Mucosa of gallbladder (tissue), 1 donor: ENCODE measurements around the gene NRARP. TPM values are rescaled to one million over a fixed set of nuclear protein-coding genes. Genes with fewer than 3 reads are reported as not detected.

ENCODE experiments used
- DNase-seq: peaks from one replicate; pipeline ENCODE4 v3.0.0-alpha.2; 2020; ENCODE audit warnings: low spot score
- total RNA-seq: library from RNA; stranded (reverse); gene quantifications from one replicate; pipeline ENCODE4 v1.2.1, GENCODE V29; 2021
- donor health status: DM: no; HTN: no; CAD: no.

The NRARP gene
- total RNA-seq, 1 donor from 2014 or later, result 124 TPM

DNA sequence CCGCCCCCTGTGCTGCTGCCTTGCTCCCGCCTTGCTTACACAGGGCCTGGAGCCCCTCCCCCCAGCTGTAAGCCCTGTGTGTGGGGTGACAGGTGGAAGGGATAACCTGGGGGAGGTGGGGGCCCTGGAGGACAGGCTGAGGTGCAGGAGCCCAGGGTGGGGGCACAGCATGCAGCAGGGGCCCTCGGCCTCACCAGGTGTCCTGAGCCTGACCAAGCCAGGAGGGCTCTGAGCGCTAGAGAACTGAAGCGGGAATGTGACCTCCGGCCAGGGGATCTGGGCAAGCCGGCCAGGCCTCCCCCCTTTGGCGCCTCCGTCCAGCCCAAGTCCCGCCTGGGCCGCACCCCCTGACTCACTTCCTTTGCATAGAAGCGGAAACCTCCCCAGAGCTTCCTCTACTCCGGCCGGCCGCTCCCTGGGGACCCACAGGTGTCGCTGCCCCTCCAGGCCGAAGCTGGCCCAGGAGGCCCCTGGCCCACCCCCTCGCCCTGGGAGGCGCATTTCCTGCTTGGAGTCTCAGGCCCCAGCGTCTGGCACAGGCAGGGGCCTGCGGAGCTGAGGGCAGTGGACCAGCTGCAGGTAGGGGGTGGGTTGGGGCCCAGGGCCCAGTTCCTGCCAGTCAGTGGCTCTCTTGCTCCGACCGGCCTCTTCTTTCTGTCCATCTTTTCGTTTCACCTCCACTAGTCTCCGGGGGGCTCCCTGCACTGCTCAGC lies 24.6 kb downstream of the NRARP start, which contains the start of gene TOR4A:
TSS of gene TOR4A (plus strand) at position 398 of the 713 bp plus-strand sequence. CDS start 964 bp downstream, outside the sequence.
- DNase-seq, result peak; percentile 80

DNA sequence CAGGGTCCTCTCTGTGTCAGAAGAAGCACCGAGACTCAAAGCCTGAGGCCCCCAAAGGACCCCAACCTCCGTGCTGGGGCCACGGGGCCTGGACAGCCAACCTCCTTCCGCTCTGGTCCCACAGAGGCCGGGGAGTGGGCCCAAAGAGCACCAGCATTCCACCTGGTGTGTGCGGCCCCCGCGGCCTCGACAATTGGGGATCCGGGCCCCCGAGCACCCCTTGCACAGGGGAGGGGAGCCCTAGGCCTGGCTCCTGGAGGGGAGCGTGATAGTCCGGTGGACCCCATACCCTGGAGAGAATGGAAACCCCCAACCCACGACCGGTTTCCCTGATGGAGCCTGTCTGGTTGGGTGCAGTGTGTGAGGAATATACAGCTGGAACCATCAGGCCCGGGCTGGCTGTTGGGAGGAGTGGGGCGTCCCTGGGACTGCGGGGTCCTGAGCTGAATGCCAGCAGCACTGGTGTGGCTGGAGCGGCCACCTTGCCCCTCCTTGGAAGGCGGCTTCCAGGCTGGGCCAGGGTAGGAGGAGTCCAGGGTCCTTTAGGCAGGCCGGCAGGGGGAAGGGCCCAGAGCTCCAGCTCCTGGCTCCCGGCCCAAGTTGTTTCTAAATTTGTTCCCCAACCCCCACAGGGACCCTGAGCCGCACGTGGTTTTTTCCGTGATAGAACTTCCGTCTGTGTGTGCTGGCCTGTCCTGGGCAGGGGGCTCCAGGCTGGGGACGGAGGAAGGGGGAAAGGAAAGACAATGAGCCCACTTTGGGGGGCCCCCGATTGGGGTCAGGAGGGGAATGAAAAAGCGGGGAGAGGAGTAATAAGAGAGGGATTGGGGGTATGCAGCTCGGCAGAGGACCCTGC lies 25.4 kb downstream of the NRARP start:
- DNase-seq, result peak; percentile 62

DNA sequence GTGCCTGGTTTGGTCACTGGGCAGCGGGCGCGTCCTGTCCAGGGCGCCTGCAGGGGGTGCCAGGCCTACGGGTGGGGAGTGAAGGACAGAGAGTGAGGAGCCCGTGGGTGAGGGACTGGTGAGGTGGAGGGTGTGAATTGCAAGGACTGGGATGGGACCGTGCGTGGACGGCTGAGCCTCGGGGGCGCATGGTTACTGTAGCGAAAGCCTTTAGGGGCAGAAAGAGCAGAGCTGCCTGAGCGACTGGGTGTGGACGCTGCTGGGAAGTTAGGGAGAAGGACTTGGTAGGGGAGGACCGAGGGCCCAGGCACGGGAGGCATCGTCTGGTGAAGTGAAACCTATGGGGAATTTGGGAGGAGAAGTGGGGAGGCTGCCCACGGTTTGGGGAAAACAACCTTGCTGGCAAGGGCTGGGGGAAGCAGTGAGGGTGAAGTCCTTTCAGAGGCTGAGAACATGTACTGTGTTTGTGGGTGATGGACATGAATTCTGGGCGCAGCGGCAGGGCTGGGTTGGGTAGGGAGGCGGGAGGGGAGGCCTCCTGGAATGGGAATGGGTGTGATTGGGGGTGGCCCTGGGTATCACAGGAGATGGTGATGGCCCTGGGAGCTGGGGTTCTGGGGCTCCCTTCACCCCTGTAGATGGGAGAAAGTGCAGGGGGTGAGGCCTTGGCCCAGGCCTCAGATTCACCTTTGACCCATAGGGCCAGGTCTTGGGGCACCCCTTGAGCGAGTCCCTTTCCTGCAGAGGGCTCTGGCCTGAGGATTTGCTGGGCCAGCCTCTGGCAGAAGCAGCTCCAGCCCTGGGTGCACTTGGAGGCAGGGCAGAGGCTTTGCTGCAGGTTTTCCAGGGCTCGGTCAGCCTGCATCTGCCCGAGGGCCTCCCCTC lies 26.2 kb downstream of the NRARP start:
- no peak for DNase-seq

DNA sequence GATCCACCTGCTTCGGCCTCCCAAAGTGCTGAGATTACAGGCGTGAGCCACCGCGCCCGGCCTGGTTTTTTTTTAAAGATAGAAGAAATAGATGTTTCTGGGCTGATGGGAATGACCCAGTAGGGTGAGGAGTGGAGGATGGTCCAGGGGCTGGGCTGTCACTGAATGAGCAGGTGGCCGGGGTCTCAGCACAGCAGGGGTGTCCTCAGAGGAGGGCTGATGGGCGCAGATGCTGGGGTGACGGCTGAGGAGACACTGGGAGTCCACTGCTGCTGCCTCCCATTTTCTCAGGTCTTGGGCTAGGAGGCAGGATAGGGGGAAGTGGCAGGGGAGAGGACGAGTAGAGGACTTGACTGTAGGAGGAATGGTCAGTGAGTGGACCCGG lies 26.9 kb downstream of the NRARP start:
- DNase-seq, result no peak

DNA sequence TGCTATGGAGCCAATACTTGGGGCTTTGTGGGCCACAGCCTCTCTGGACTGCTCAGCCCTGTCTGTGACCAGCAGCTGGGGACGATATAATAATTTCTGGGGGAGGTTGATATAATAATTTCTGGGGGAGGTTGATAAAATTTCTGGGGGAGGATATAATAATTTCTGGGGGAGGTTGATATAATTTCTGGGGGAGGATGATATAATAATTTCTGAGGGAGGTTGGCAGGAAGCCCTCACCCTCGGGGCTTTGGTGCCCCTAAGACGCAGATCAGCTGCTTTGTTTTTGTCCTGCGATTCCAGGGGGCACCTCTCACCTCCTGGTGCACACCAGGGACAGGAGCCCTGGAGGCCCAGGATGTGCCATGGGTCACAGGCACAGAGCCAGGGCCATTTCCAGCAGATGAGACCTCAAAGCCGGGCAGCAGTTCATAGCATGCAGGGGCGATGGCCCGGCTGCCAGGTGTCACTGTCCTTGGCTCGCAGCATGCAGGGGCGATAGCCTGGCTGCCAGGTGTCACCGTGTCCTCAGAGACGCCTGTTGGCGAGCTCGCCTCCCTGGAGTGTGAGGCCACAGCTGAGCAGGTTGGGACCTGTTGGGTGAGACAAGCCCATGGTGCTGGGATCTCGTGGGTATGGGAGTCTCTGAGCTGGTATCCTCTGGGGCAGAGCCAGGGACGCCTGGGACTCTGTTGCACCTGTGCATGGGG lies 28.3 kb downstream of the NRARP start:
- DNase-seq, result no peak

DNA sequence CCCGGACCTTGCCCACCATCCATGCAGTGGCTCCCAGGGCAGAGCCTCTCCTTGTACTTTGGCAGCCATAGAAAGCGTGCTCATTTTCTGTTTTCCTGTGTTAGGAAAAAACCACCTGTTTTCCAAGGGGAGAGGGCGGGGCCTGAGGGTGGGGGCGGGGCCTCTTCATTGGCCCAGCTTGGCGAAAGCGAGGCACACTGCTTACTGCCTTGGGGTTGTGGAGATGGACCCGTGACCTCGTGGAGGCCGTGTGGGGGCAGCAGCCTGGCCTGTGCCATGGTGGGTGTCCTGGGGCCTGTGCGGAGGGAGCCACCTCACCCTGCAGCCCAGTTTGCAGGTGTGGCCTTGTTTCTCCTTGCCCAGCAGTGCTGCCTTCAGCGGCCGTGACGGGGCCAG lies 29.0 kb downstream of the NRARP start:
- DNase-seq, result no peak

DNA sequence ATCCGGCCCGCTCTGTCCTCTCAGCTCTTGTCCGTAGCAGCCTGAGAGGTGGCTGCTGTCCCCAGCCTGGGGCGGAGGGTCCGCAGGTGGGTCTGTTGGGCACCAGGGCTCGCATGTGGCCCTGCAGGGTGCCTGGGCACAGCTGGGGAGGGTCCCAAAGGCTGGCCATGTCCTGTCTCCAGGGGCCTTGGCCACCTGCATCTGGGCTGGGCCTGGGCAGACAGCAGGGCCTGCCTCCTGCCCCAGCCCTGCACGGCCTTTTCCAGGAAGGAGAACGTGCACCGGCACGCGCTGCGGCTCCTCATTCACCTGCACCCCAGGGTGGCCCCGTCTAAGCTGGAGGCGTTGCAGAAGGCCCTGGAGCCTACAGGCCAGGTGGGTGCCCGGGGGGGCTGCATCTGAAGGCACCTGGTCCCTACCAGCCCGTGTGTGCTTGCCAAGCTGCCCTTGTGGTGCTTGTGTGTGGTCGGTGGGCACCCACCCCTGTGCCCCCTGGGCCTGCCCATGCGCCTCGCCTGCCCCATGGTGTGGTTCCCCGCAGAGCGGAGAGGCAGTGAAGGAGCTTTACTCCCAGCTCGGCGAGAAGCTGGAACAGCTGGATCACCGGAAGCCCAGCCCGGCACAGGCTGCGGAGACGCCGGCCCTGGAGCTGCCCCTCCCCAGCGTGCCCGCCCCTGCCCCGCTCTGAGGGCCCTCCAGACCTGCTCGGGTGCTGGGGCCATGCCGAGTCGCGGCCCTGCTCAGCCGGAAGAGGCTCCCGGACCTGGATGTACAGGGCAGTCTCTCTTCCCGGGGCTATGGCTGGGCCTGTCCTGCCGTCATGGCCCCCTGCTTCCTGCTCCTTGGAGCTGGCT lies 29.6 kb downstream of the NRARP start:
- DNase-seq, result no peak

DNA sequence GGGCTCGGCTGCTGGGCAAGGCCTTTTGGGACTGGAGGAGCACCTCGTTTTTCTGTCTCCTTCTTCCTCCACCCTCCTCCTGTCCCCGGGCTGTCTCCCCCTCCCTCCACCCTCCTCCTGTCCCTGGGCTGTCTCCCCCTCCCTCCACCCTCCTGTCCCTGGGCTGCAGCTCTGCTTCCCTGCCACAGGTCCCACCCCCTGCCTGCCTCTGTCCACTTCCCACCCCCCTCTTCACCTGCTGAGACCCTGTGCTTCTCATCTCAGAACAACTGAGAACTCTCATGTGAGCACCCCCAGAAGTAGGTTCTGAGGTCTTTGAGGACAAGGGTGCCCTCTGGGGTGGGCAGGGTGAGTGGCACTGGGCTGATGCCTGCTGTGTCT lies 30.4 kb downstream of the NRARP start:
- DNase-seq, result no peak

DNA sequence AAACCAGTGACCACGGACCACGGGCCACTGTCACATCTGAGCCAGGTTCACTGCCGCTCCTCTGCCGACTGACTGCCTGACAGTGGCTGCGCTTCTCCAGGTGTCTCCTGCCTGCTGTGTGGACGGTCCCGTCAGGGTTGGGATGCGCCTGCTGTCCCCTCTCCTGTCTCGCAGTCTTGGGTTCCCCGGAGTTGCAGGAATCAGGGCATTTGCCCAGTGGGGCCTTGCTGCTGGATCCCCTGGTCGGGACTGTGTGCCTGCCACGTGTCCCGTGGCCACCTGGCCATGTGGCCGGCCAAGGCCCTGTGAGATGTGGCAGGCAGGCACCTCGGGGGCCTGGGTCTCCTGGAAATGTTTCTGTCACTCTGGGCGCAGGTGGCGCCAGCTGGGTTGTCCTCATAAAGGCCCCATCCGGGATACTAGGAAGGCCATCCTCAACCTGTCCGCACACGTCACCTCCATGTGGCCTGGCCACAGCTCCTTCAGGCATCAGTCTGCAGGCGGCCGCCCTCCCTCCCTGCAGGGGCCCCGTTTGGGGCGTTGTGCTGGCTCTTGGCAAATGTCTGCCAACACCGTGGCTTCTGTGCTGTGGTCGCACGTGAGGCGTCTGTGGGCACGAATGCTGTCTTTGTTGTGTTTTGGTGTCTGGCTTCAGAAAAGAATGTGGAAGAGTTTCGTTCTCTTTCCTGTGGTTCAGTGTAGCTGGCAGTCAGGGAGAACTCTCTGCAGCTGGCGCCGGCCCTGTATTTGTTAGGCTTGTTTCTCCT lies 31.0 kb downstream of the NRARP start:
- no peak for DNase-seq

DNA sequence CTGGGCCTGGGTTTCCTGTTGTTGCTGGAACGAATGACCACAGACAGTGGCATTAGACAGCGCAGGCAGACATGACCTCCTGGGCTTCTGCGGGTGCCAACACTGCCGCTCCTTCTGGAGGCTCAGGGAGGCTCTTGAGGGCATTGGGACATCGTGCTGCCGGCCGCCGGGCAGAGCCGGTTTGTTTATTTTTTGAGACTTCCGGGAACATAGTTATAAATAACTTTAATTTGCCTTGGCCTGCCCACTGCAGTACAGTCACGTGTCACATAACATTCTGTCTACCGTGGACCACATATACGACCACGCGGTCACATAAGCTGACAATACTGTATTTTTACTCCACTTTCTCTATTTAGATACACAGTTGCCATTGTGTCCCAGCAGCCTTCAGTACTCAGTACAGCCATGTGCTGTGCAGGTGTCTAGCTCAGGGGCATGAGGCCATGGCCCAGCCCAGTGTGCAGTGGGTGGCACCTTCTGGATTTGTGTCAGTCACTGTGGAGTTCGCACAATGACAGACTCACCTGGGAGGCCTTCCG lies 32.8 kb downstream of the NRARP start:
- peak; percentile 68 for DNase-seq

DNA sequence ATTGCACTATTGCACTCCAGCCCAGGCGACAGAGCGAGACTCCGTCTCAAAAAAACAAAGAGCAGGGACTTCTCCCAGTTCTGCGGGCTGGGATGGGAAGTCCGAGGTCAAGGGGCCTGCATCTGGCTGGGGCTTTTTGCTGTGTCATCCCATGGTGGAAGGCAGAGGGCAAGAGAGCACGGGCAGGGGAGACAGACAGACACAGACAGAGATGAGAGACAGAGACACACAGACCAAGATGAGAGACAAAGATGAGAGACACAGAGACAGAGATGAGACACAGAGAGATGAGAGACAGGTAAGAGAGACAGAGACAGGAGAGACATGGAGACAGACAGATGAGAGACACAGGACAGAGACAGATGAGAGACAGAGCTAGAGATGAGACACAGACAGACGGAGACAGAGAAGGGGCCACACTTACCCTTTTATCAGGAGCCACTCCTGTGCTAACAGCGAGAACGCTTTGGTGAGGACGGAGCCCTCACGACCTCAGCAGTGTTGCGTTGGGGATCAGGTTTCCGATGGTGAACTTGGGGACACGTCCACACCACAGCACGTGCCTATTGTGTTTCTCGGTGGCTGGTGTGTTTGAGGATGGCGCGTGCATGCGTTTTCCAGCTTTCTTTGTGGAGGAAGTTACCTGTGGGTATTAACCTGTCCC lies 33.4 kb downstream of the NRARP start:
- no peak for DNase-seq

DNA sequence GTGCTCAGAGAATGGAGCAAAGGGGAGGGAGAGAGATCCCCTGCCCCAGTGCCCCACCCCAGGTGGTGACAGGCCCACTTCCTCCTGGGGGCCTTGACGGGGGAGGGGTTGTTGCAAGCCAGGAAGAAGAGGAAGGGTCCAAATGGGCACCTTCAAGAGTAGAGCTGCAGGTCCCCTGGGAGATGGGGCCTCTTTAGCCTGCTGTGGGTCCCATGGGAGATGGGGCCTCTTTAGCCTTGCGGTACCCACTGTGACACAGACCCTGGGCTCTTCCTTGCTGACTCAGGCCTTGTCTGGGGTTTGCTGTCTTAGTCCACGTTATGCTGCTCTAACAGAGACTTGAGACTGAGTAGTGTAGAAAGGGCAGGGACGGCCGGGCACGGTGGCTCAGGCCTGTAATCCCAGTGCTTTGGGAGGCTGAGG lies 34.1 kb downstream of the NRARP start:
- DNase-seq, result no peak

DNA sequence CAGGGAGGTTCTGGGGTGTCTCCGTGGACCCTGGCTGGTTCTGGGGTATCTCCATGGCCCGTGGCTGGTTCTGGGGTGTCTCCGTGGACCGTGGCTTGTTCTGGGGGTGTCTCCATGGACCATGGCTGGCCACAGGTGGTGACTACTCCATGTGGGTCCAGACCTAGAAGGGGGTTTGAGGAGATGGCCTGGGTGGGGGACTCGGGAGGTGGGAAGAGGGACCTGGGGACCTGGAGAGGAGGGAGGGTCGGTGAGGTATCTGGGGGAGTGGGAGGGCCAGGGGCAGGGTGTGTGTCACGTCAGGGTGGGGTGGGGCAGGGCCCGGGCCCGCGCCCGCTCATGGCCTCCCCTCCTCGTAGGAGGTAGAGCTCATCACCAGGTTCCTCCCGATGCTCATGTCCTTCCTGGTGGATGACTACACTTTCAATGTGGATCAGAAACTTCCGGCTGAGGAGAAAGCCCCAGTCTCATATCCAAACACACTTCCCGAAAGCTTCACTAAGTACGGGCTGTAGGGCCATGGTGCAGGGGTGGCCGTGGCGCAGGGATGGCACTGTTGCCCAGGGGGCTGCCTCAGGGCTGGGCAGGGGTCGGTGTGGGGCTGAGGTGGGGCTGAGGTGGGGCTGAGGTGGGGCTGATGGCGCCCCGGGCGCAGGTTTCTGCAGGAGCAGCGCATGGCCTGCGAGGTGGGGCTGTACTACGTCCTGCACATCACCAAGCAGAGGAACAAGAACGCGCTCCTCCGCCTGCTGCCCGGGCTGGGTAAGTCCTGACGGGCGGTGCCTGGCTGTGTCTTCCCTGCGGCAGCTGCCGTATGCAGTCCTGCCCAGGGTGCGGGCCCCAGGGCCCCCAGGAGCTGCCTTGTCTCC lies 35.3 kb downstream of the NRARP start:
- no peak for DNase-seq

DNA sequence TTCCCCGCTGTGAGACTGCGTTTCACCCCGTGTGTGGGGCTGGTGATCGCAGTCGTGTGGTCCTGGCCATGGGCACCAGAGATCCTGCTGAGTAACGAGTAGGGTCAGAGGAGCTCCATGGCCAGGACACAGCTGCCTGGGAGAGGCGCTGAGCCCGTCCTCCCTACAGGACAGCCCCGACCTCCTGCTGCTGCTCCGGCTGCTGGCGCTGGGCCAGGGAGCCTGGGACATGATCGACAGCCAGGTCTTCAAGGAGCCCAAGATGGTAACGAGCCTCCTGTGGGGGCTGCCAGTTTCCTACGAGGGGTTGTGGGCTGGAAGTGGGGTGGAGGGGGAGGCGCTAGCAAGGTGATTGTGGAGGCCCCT lies 35.9 kb downstream of the NRARP start:
- DNase-seq, result no peak

DNA sequence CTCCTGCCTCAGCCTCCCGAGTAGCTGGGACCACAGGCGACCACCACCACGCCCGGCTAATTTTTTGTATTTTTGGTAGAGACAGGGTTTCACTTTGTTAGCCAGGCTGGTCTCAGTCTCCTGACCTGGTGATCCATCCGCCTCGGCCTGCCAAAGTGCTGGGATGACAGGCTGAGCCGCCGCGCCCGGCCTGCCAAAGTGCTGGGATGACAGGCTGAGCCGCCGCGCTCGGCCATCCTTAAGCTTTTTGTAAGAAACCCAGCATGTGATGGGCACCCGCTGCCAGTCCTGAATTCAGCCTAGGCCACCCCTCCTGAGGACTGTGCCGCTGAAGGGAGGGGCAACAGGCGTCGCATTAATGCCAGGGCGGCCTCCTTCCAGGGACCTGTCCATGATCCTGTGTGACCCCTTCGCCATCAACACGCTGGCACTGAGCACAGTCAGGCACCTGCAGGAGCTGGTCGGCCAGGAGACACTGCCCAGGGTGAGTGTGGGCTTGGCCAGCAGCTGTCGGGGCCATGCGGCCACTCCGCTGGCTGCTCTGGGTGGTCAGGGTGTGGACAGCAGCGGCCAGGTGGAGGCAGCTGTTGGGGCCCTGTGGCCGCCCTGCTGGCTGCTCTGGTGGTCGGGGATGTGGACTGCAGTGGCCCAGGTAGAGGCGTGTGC lies 36.4 kb downstream of the NRARP start:
- DNase-seq, result no peak

DNA sequence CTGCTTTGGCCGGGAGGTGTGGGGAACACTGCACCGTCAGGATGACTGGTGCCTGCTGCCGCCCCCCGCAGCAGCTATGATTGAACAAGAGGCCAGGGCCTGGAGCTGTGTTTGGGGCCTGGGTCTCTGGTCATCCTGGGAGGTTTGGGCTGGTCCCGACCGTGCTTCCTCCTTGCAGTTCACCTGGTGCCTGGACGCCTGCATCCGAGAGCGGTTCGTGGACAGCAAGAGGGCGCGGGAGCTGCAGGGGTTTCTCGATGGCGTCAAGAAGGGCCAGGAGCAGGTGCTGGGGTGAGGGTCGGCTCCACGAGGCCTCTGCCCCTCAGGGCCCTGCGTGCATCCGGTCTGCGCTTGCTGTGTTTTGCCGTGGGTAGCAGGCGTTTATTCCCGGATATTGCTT lies 38.0 kb downstream of the NRARP start:
- no peak for DNase-seq

DNA sequence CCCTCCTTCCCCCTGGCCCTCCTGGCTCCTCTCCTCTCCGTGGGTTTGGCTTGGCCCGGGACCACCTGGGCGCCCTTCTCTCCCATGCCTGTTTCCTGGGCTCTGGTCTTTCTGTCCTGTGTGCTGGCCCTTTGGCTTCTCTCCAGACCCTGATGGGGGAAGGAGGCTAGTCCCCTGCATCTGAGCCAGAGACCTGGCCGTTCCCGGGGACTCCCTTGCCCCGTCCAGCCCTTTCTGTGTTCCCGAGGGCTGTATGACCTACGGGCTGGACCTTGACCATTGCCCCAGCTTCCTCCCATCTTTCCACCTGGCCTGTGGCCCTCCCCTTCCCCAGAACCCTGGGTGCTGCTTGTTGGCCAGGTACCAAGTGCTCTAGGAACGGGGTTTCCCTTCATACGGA lies 38.6 kb downstream of the NRARP start:
- no peak for DNase-seq

DNA sequence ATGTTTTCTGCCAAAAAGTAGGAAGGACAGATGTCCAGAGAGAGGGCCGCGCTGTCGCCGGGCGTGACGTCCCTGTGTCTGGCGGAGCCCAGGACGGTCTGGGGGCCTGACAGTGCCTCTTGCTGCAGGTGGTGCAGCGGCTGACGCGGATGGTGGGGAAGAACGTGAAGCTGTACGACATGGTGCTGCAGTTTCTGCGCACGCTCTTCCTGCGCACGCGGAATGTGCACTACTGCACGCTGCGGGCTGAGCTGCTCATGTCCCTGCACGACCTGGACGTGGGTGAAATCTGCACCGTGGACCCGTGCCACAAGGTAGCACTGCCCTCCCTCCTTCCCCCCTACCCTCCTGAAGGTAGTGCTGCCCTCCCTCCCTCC lies 39.2 kb downstream of the NRARP start:
- DNase-seq, result no peak
